Epithelial cell of prostate (primary cell): ENCODE data around the gene VAMP7.
"Not testable (repeated sequence)": the region's sequence is repeated elsewhere in the genome, so short reads cannot be mapped to it uniquely, and the experiment has no call there.

Source experiments
- DNase-seq: peaks from one replicate; pipeline ENCODE4 v3.0.0-alpha.2; 2011; ENCODE audit warnings: low read depth, low spot score
- H3K27ac ChIP-seq: fragments of 450-650 bp; 2 replicates; pipeline ENCODE4 v1.5.1; 2017; ENCODE audit warnings: mild to moderate bottlenecking

VAMP7 gene

GRCh38 chrX:155881158-155881993 is at the start of gene VAMP7:
TSS of gene VAMP7 (plus strand) at chrX:155881345. CDS start at chrX:155889467, 8,122 bp downstream.
- H3K27ac ChIP-seq: peak within 1 kb of the TSS; percentile 42
- DNase-seq: peak; percentile 41

- no peak for DNase-seq
- H3K27ac ChIP-seq: no peak overlapping the region
Measured at GRCh38 chrX:155841232-155841631, 39.9 kb upstream of the VAMP7 start.

GRCh38 chrX:155851786-155852185 is 29.4 kb upstream of the VAMP7 start:
- not testable (repeated sequence) for DNase-seq, H3K27ac ChIP-seq

- DNase-seq: no peak
- no peak overlapping the region for H3K27ac ChIP-seq
Measured at GRCh38 chrX:155857561-155857960, 23.6 kb upstream of the VAMP7 start.

- DNase-seq: no peak
Measured at GRCh38 chrX:155864655-155865054, 16.5 kb upstream of the VAMP7 start.

GRCh38 chrX:155865193-155865592 is 16.0 kb upstream of the VAMP7 start:
- no peak for DNase-seq

More at GRCh38 chrX:155864655-155865054, 16.5 kb upstream of the VAMP7 start:
- H3K27ac ChIP-seq: no peak overlapping the region

GRCh38 chrX:155867821-155868220 is 13.3 kb upstream of the VAMP7 start:
- no peak for DNase-seq
- H3K27ac ChIP-seq: no peak overlapping the region

More at GRCh38 chrX:155865193-155865592, 16.0 kb upstream of the VAMP7 start:
- no peak overlapping the region for H3K27ac ChIP-seq

GRCh38 chrX:155870958-155871357 is 10.2 kb upstream of the VAMP7 start:
- no peak overlapping the region for H3K27ac ChIP-seq
- no peak for DNase-seq

- no peak for DNase-seq
Measured at GRCh38 chrX:155871934-155872333, 9.2 kb upstream of the VAMP7 start.

GRCh38 chrX:155873188-155873587 is 8.0 kb upstream of the VAMP7 start:
- no peak for DNase-seq
- H3K27ac ChIP-seq: no peak overlapping the region

More at GRCh38 chrX:155871934-155872333, 9.2 kb upstream of the VAMP7 start:
- H3K27ac ChIP-seq: no peak overlapping the region

GRCh38 chrX:155874571-155875244 is 6.4 kb upstream of the VAMP7 start:
- no peak for DNase-seq
- no peak overlapping the region for H3K27ac ChIP-seq

GRCh38 chrX:155876704-155877103 is 4.4 kb upstream of the VAMP7 start:
- no peak for DNase-seq
- no peak overlapping the region for H3K27ac ChIP-seq

GRCh38 chrX:155877288-155877687 is 3.9 kb upstream of the VAMP7 start:
- no peak overlapping the region for H3K27ac ChIP-seq
- no peak for DNase-seq

- H3K27ac ChIP-seq: peak overlapping the region; percentile 42
- no peak for DNase-seq
Measured at GRCh38 chrX:155880586-155881157, 473 bp upstream of the VAMP7 start.

GRCh38 chrX:155886409-155886808 is 5.3 kb downstream of the VAMP7 start:
- no peak for DNase-seq
- H3K27ac ChIP-seq: no peak overlapping the region

- H3K27ac ChIP-seq: peak overlapping the region; percentile 10
- DNase-seq: peak; percentile 40
Measured at GRCh38 chrX:155888139-155888538, 7.0 kb downstream of the VAMP7 start.

- no peak overlapping the region for H3K27ac ChIP-seq
- no peak for DNase-seq
Measured at GRCh38 chrX:155889328-155889727, 8.2 kb downstream of the VAMP7 start.

- no peak overlapping the region for H3K27ac ChIP-seq
- no peak for DNase-seq
Measured at GRCh38 chrX:155891446-155892210, 10.5 kb downstream of the VAMP7 start.

- no peak for DNase-seq
- H3K27ac ChIP-seq: no peak overlapping the region
Measured at GRCh38 chrX:155893521-155893920, 12.4 kb downstream of the VAMP7 start.

- no peak overlapping the region for H3K27ac ChIP-seq
- no peak for DNase-seq
Measured at GRCh38 chrX:155896512-155896911, 15.4 kb downstream of the VAMP7 start.
